Stimulated activated naive CD4-positive, alpha-beta T cell (primary cell): ENCODE results near the gene GHR.
"Not testable (repeated sequence)": the region's sequence is repeated elsewhere in the genome, so short reads cannot be mapped to it uniquely, and the experiment has no call there.

ENCODE experiments used
- DNase-seq, 6 experiments: peaks; one replicate each; lab custom pipeline; 2025; lab: John Stamatoyannopoulos, UW

Gene GHR

DNA sequence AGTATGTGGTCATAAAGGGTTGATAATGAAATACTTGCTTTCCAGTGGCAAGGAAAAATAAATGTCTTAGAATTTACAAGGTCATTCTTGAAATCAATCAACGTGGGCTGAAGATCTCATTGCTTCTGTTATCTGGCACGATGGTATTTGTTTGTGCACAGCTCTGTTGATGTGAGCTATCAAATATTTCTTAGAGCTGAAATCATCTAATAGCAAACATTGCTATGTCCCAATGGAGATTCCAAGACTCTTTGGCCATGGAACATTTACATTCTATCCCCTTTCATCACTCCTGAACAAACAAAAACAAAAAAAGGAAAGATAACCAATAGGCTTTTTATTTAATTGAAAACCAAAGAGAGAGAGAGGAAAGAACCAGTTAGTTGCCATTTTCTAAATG, 221.9 kb downstream of the GHR start:
- DNase-seq, result no peak

DNA sequence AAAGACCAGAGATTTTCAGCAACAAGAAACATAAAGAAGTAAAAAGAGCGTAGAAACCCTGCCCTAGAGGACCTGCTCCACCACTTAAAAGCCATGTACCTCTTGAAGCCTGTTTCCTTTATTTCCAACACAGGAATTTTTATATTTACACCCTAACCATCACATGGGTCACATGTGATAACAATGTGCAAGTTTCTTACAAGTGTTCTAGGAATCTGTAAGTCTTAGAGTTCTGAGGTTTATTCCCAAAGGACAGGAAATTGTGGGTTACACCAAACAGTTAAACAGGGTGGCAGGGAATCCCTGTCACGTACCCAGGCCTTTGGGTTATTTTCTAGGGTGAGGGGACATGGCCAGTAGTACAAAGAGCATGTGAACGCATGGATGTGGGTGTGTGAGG, 224.8 kb downstream of the GHR start:
- no peak for DNase-seq

GRCh38 chr5:42648915-42649314, 225.7 kb downstream of the GHR start:
- DNase-seq, result no peak

- no peak for DNase-seq
Observed at GRCh38 chr5:42650084-42650483, 226.8 kb downstream of the GHR start.

DNA sequence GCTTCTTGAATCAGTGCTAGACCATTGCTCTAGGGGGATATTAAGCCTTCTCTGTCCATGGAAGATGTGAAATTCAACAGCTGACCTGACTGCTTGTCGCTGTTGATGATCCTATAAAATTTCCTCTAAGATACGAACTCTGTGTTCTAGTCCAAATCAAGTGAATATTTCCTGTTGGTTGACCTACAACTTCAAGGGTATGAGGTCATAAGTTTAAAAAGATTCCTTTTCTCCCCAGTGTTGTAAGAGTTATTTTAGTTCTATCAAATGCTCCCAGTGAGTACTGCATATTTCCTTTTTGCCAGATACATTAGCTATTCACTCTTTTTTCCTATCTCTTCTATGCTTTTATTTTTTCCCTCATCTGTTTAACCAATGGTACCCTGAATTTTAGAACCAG, 230.5 kb downstream of the GHR start:
- no peak for DNase-seq

- DNase-seq, result no peak
Observed at GRCh38 chr5:42654645-42655044, 231.4 kb downstream of the GHR start.

- no peak for DNase-seq
Observed at GRCh38 chr5:42655982-42656650, 232.9 kb downstream of the GHR start.

GRCh38 chr5:42656651-42657015, 233.4 kb downstream of the GHR start:
- no peak for DNase-seq

DNA sequence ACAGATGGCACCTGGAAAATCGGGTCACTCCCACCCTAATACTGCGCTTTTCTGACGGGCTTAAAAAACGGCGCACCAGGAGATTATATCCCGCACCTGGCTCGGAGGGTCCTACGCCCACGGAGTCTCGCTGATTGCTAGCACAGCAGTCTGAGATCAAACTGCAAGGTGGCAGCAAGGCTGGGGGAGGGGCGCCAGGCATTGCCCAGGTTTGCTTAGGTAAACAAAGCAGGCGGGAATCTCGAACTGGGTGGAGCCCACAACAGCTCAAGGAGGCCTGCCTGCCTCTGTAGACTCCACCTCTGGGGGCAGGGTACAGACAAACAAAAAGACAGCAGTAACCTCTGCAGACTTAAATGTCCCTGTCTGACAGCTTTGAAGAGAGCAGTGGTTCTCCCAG, 236.6 kb downstream of the GHR start:
- DNase-seq, result not testable (repeated sequence)

GRCh38 chr5:42665857-42666256, 242.6 kb downstream of the GHR start:
- DNase-seq, result no peak

GRCh38 chr5:42666869-42667268, 243.6 kb downstream of the GHR start:
- no peak for DNase-seq

GRCh38 chr5:42668254-42668653, 245.0 kb downstream of the GHR start:
- DNase-seq, result no peak

DNA sequence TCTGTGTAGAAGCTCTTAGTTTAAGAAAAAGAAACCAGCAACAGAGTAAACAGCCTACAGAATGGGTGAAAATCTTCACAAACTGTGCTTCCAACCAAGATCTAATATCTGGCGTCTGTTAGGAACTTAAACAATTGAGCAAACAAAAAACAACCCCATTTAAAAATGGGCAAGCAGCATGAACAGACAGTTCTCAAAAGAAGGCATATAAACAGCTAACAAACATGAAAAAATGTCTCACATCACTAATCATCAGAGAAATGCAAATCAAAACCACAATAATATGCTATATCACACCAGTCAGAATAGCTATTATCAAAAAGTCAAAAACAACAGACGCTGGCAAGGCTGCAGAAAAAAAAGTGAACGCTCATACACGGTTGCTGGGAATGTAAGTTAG, 249.7 kb downstream of the GHR start:
- no peak for DNase-seq

GRCh38 chr5:42675602-42676001, 252.4 kb downstream of the GHR start:
- DNase-seq, result no peak

- DNase-seq, result no peak
Observed at GRCh38 chr5:42676362-42676761, 253.1 kb downstream of the GHR start.

DNA sequence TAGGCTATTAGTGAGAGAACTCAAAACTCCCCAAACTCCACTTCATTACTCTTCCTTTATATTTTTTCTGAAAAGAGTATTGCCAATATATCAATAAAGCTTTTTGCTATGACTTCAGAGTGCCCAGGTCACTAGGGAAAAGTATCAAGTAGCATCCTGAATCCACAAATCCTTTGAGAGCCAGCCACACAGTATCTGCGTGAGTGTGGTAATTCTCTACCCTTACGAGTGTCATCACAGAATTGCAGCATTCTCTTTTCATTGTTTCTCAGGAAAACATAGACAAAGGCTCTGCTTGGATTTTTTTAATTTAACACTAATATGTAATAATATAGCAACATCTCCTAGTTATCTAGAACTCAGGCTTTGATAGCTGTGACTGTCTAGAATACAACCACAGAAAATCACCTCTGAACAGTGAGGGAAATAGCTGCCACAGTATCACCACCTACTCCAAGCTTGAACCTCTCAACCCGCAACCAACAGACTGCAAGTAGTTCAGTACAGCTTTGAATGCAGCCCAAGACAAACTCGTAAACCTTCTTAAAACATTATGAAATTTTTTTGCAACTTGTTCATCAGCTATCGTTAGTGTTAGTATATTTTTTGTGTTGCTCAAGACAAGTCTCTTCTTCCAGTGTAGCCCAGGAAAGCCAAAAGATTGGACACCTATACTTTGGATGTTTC, 254.1 kb downstream of the GHR start:
- DNase-seq, result no peak

DNA sequence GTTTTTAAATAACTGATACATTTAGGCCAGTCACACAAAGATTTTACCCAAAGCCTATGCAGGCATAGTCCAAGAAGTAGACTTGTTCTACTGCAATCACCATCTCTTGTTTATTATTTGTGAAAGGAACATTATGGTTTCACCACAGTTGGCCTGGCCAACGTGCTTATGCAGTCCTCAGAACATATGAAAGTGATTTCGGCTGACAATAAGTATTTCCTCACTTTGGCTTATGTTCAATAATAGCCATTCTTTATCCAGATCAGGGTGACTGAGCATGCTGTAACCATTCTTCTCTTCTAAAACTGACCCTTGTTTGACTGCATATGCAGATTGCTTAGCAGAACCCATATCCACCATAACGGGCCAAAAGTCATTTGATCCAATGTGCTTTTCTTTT, 256.8 kb downstream of the GHR start:
- DNase-seq, result no peak

- not testable (repeated sequence) for DNase-seq
Observed at GRCh38 chr5:42685078-42685477, 261.8 kb downstream of the GHR start.

- no peak for DNase-seq
Observed at GRCh38 chr5:42689391-42689790, 266.2 kb downstream of the GHR start.

GRCh38 chr5:42691413-42691937, 268.2 kb downstream of the GHR start:
- DNase-seq, result no peak

DNA sequence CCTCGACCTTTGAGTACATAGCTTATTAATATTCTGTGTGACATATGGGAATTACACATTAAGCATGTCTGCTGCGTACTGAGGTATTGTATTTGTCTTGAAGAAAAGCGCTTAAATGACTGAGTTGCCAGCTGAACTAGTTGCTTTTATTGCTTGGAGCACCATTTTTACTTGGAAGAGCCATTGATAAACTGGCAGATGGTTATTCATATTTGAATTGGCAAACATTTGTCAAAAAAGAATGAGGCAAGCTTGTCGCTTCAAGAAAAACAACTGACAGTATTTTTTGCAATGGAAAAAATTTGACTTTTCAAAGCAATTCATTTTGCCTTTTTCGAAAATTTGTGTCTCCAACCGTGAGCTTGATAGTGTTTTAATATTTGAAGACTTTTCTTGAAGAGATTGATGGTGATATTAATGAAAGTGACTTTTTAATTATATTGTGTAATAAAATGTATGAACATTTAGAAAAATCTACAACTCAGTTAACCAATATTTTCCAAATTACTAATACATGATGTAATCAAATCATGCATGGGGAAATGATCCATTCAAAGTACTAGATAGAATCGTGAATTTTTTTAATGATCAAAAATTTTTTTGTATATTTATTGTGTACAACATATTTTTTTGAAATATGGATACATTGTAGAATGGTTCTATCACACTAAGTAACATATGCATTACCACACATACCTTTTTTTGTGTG, 278.3 kb downstream of the GHR start:
- DNase-seq, result no peak

DNA sequence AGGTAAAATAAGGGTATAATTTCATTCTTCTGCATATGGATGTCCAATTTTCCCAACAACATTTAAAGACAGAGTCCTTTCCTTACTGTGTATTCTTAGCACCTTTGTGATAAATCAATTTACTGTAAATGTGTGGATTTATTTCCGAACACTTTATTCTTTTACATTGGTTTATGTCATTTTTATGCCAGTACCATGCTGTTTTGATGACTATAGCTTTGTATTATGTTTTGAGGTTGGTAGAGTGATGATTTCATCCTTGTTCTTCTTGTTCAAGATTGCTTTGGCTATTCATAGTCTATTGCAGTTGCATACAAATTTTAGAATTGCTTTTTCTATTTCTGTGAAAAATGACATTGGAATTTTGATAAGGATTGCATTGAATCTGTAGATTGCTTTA, 280.0 kb downstream of the GHR start:
- no peak for DNase-seq

GRCh38 chr5:42715785-42716184, 292.5 kb downstream of the GHR start:
- DNase-seq, result no peak
